ENCODE results near the gene NUAK1. TPM values are rescaled to one million over a fixed set of nuclear protein-coding genes. Genes with fewer than 3 reads are reported as not detected.

Gene NUAK1
- total RNA-seq, 1 experiment from 2014 or later, result 1.3 TPM

DNA sequence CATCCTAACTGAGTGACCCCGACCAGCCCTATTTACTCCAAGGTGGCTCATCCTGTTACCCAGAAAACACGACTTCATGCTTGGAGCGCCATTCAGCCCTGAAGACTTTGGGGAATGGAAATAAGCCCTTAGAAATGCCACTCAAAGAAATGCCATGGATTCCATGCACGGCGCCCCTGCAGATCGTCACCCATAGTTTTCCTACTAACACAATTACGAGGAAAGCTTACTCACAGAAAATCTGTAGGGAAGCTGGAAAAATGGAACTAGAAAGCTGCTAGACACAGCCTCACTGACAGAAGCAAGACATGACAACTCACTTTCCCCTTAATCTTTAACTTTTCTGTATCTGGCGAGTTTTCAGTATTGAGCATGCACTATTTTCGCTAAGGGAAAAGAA, 19.5 kb downstream of the NUAK1 start:
- H3K27ac ChIP-seq (ENCODE audit: low read depth, low read length, poor library complexity, severe bottlenecking), result no peak overlapping the region
- POLR2A ChIA-PET (ENCODE audit: low non-redundant PET), result no interaction called here
- TF ChIP-seq EZH2 (IDR thresholded peaks at IDR 0.05; ENCODE audit: borderline replicate concordance, low read depth, low read length, poor library complexity, severe bottlenecking), result no peak
- no peak for TF ChIP-seq CTCF (conservative IDR thresholded peaks at IDR 0.05; ENCODE audit: low read depth, low read length)
- no peaks in the 10 kb centered on the region for H3K36me3 ChIP-seq (ENCODE audit: insufficient read depth, low read length, poor library complexity, severe bottlenecking)
- no TSS peak for BruUV-seq (replicated peaks)
- H3K9me3 ChIP-seq (ENCODE audit: low read depth, low read length, poor library complexity, severe bottlenecking), result no peaks in the 10 kb centered on the region
- intact Hi-C loops (cut with micrococcal nuclease; ENCODE audit: unreplicated experiment), result no loop called here
- H3K27me3 ChIP-seq (replicated peaks; ENCODE audit: insufficient read depth, low read depth, low read length, poor library complexity), result no peaks in the 10 kb centered on the region
- CTCF ChIA-PET, result no interaction called here
- H3K4me1 ChIP-seq (ENCODE audit: insufficient read depth, low read length, poor library complexity, severe bottlenecking), result no peaks in the 10 kb centered on the region
- H3K4me3 ChIP-seq (ENCODE audit: low read depth, low read length, poor library complexity, severe bottlenecking), result no peak overlapping the region
- no peak for DNase-seq (ENCODE audit: low spot score)

DNA sequence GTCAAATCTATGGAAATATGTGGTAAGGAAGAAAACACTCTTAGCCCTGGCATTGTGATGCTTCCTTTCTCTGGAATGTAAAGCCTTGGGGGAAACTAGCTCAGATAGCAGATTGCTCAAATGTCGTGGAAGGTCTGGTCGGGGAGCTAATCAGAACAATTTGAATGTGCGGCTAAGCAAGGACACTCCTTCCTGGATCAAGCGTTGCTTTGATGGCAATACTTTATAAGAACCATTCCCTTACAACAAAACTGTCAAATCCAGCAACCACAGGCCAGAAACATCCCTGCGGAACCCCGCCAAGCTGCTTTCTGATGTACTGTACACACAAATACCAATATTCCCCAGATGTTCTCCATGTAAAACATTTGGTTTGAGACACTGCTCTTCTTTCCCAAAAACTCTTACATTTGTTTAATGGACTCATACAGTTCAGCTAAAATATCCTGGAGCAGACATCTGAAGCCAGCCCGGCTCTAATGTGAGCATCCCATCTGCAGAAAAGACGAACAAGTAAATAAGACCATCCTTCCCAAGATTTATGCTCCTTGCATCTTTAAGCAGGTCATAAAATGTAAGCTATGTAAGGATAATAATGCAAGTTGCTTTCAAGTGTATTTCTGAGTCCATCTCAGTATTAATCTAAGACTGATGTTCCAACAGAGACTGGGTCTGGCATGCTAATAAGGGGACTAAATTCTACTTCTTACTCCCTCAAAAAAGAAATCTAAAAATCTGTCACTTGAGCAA, 20.2 kb downstream of the NUAK1 start:
- Histone ChIP-seq H3K27me3 (replicated peaks; ENCODE audit: insufficient read depth, low read depth, low read length, poor library complexity) (no peaks in the 10 kb centered on the region), H3K36me3 (ENCODE audit: insufficient read depth, low read length, poor library complexity, severe bottlenecking) (no peaks in the 10 kb centered on the region), H3K27ac (ENCODE audit: low read depth, low read length, poor library complexity, severe bottlenecking) (no peak overlapping the region), H3K4me1 (ENCODE audit: insufficient read depth, low read length, poor library complexity, severe bottlenecking) (no peaks in the 10 kb centered on the region), H3K9me3 (ENCODE audit: low read depth, low read length, poor library complexity, severe bottlenecking) (no peaks in the 10 kb centered on the region), H3K4me3 (ENCODE audit: low read depth, low read length, poor library complexity, severe bottlenecking) (no peak overlapping the region)
- TF ChIP-seq CTCF (conservative IDR thresholded peaks at IDR 0.05; ENCODE audit: low read depth, low read length) (no peak), EZH2 (IDR thresholded peaks at IDR 0.05; ENCODE audit: borderline replicate concordance, low read depth, low read length, poor library complexity, severe bottlenecking) (no peak)
- DNase-seq (ENCODE audit: low spot score), result no peak
- no TSS peak for BruUV-seq (replicated peaks)
- CTCF ChIA-PET, result no interaction called here
- intact Hi-C loops (cut with micrococcal nuclease; ENCODE audit: unreplicated experiment), result no loop called here
- POLR2A ChIA-PET (ENCODE audit: low non-redundant PET), result no interaction called here

DNA sequence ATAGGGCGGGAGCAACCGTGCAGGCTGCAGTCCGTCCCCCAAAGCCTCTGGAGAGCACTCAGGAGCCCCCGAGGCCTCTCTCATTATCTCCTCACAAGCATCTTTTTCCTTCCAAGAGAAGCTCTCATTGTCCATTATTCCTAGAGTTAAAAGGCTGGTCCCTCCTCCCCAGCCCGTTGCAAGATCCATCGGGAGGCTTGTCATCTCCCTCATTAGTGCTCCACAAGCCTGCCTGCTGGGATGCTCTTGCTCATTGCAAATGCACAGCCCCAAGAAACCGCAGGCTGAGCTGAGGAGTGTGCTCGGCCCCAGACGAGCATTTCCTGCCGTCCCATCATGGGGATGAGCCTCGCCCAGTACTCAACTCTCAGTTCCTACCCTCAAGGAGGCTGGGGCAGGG, 23.3 kb downstream of the NUAK1 start:
- intact Hi-C loops (cut with micrococcal nuclease; ENCODE audit: unreplicated experiment), result no loop called here
- no TSS peak for BruUV-seq (replicated peaks)
- H3K4me1 ChIP-seq (ENCODE audit: insufficient read depth, low read length, poor library complexity, severe bottlenecking), result no peaks in the 10 kb centered on the region

More for the DNA sequence above, 23.3 kb downstream of the NUAK1 start:
- Histone ChIP-seq H3K27ac (ENCODE audit: low read depth, low read length, poor library complexity, severe bottlenecking) (no peak overlapping the region), H3K4me3 (ENCODE audit: low read depth, low read length, poor library complexity, severe bottlenecking) (no peak overlapping the region), H3K27me3 (replicated peaks; ENCODE audit: insufficient read depth, low read depth, low read length, poor library complexity) (no peaks in the 10 kb centered on the region), H3K36me3 (ENCODE audit: insufficient read depth, low read length, poor library complexity, severe bottlenecking) (no peaks in the 10 kb centered on the region), H3K9me3 (ENCODE audit: low read depth, low read length, poor library complexity, severe bottlenecking) (no peaks in the 10 kb centered on the region)
- ChIA-PET POLR2A (ENCODE audit: low non-redundant PET) (interaction anchor here (0.8 kb wide), 1 partner anchor 9 kb away, joined by 4 read pairs; no protein-coding TSS in a partner anchor), CTCF (no interaction called here)
- no peak for TF ChIP-seq CTCF (conservative IDR thresholded peaks at IDR 0.05; ENCODE audit: low read depth, low read length)
- TF ChIP-seq EZH2 (IDR thresholded peaks at IDR 0.05; ENCODE audit: borderline replicate concordance, low read depth, low read length, poor library complexity, severe bottlenecking), result no peak
- DNase-seq (ENCODE audit: low spot score), result no peak
